Adrenal gland (tissue), 12 donors: Measurements from ENCODE around the gene CELF2. TPM values are rescaled to one million over a fixed set of nuclear protein-coding genes. Genes with fewer than 3 reads are reported as not detected.

ENCODE experiments used
- DNase-seq, 7 donors: peaks; one replicate each; pipeline ENCODE4 v3.0.0-alpha.2; 2019 to 2020
- H3K27ac ChIP-seq, 5 donors: fragments of 200-600 bp; sonication (generic) in 4 of 5; 1 replicate in 3 of 5; 2 replicates in 2 of 5; pipeline versions ENCODE4 v1.5.1 to v1.8.0; 2016 to 2020; ENCODE audit warnings: mild to moderate bottlenecking in 1 of 5
- H3K27me3 ChIP-seq: fragments of 200-600 bp; 2 replicates; pipeline ENCODE4 v1.8.0; 2021
- H3K36me3 ChIP-seq, 2 donors: fragments of 200-600 bp; replicated peaks in 1 of 2; 1 replicate in 1 of 2; 2 replicates in 1 of 2; pipeline versions ENCODE4 v1.5.1 to v1.8.0; 2018 to 2022
- H3K4me1 ChIP-seq, 2 donors: fragments of 200-600 bp; replicated peaks in 1 of 2; 1 replicate in 1 of 2; 2 replicates in 1 of 2; pipeline versions ENCODE4 v1.5.1 to v1.8.0; 2018 to 2021
- H3K4me3 ChIP-seq, 4 donors: fragments of 200-600 bp; sonication (generic) in 3 of 4; one replicate each; pipeline ENCODE4 v1.5.1; 2016 to 2018
- H3K9me3 ChIP-seq, 3 donors: fragments of 200-600 bp; sonication (generic) in 1 of 3; replicated peaks in 1 of 3; 1 replicate in 2 of 3; 2 replicates in 1 of 3; pipeline versions ENCODE4 v1.5.1 to v1.8.0; 2016 to 2021
- POLR2A ChIP-seq, 2 donors: fragments of 450-650 bp; IDR thresholded peaks; one replicate each; pipeline ENCODE4 v1.6.1; 2017; ENCODE audit warnings: antibody characterized with exemption in 2 of 2, mild to moderate bottlenecking in 2 of 2, moderate library complexity in 1 of 2
- WGBS, 4 donors: extraction: QIAGEN DNeasy Blood & Tissue Kit in 2 of 4; methylation state at CpG; one replicate each; pipeline versions ENCODE4 v1.1.5 to v1.1.7; 2013 to 2017; 5-methylcytosine and 5-hydroxymethylcytosine counted together
- intact Hi-C, 2 donors: fragments of 100-400 bp; cut with DNase I; formaldehyde crosslinking; loops; one replicate each; pipeline versions ENCODE4 v1.14.1 to v1.15.0; 2022 to 2023
- polyA plus RNA-seq, 3 donors: library from polyadenylated mRNA; stranded (reverse); fragments of 200-250 nt in 2 of 3; fragments of 350-450 nt in 1 of 3; fragmentation: Illumina TruSeq in 1 of 3; extraction: RNeasy Lipid Tissue Mini Kit (QIAGEN cat#74804) in 1 of 3; gene quantifications; one replicate each; pipeline ENCODE4 v1.2.3, GENCODE V29; 2013 to 2014
- total RNA-seq, 9 donors: library from RNA; depleted of rRNA in 4 of 9; stranded (reverse); fragments of >200 nt in 4 of 9; fragments of 120-200 nt in 1 of 9; fragmentation: NEBNext Ultra II Directional in 1 of 9; extraction: Animal tissue kit (Norgen Biotek cat#: 25700) in 1 of 9; gene quantifications; one replicate each; pipeline versions ENCODE4 v1.1.0 to v1.2.4, GENCODE V29; 2013 to 2023
- TF ChIP-seq, protein P1 (sequence below), 6 experiments: fragments of 450-650 bp in 4 of 6; fragments of 200-600 bp in 2 of 6; sonication (generic) in 1 of 6; IDR thresholded peaks; 1 replicate in 5 of 6; 2 replicates in 1 of 6; pipeline versions ENCODE4 v1.5.1 to v1.8.0; 2016 to 2021; ENCODE audit warnings: antibody characterized with exemption in 6 of 6, mild to moderate bottlenecking in 2 of 6, moderate library complexity in 1 of 6
- donor health status: healthy with polysubstance abuse.
- donor health status: Bipolar disorder and iron deficiency.
- donor health status: DM: yes; HTN: yes; CAD: no.
- donor health status: DM: no; HTN: no; CAD: no.
- donor health status: DM: no; HTN: no; CAD: no.
- donor health status: DM: yes; HTN: yes; CAD: no.

CELF2 gene
- total and polyA plus RNA-seq, 12 donors: 2.7 to 26.0 (median 10.3) TPM

- Histone ChIP-seq H3K4me1 (no peaks in the 10 kb centered on the region), H3K36me3 (no peaks in the 10 kb centered on the region), H3K9me3 (no peaks in the 10 kb centered on the region), H3K27ac (peak overlapping the region in 1 of 5 donors; percentile 42), H3K27me3 (peaks cover 7% of the 10 kb centered on the region), H3K4me3 (peak overlapping the region in 1 of 4 donors; percentile 11)
- intact Hi-C loops: no loop called here
- DNase-seq: no peak
- TF ChIP-seq, protein P1, sequence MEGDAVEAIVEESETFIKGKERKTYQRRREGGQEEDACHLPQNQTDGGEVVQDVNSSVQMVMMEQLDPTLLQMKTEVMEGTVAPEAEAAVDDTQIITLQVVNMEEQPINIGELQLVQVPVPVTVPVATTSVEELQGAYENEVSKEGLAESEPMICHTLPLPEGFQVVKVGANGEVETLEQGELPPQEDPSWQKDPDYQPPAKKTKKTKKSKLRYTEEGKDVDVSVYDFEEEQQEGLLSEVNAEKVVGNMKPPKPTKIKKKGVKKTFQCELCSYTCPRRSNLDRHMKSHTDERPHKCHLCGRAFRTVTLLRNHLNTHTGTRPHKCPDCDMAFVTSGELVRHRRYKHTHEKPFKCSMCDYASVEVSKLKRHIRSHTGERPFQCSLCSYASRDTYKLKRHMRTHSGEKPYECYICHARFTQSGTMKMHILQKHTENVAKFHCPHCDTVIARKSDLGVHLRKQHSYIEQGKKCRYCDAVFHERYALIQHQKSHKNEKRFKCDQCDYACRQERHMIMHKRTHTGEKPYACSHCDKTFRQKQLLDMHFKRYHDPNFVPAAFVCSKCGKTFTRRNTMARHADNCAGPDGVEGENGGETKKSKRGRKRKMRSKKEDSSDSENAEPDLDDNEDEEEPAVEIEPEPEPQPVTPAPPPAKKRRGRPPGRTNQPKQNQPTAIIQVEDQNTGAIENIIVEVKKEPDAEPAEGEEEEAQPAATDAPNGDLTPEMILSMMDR (IDR thresholded peaks at IDR 0.05): no peak
- no peak for TF ChIP-seq POLR2A (IDR thresholded peaks at IDR 0.05)
- WGBS, 4 donors: 62 to 69% (median 66%) methylated on average over 6 of the region's 6 CpGs
Measured at GRCh38 chr10:11168423-11169090, 150.9 kb downstream of the CELF2 start.

- Histone ChIP-seq H3K36me3 (no peaks in the 10 kb centered on the region), H3K4me3 (peak overlapping the region in 1 of 4 donors; percentile 17), H3K4me1 (no peaks in the 10 kb centered on the region), H3K27me3 (peaks cover 7% of the 10 kb centered on the region), H3K9me3 (no peaks in the 10 kb centered on the region), H3K27ac (peak overlapping the region in 2 of 5 donors; percentile 21 to 32)
- TF ChIP-seq, protein P1 (IDR thresholded peaks at IDR 0.05): no peak
- TF ChIP-seq POLR2A (IDR thresholded peaks at IDR 0.05): no peak
- DNase-seq: no peak
- intact Hi-C loops: no loop called here
- 78 to 86% (median 82%) methylated on average over 2 of the region's 2 CpGs for WGBS, 4 donors
Measured at GRCh38 chr10:11169976-11170375, 152.3 kb downstream of the CELF2 start.

DNA sequence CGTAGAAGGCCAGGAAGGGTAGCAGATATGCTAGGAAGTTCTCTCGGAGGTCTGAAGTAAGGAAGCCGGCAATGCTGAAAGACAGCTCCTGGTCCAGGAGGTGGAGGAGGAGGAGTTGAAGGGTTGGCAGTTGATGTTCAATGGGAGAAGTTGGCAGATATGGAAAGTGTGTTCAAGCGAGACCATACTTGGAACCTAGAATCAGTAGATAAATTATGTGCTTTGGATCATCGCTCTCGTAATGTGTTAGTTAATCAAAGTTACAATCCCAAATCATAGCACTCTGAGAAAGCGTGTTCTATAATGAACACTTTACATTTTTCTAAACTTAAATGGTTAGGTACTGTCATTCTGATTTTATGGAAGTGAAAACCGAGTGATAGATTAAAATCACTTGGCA, 152.9 kb downstream of the CELF2 start:
- intact Hi-C loops: no loop called here
- H3K4me1 ChIP-seq: no peaks in the 10 kb centered on the region
- H3K4me3 ChIP-seq: peak overlapping the region in 1 of 4 donors; percentile 17
- WGBS, 4 donors: 70 to 75% (median 74%) methylated on average over 8 of the region's 8 CpGs
- peaks cover 5% of the 10 kb centered on the region for H3K27me3 ChIP-seq
- no peaks in the 10 kb centered on the region for H3K9me3 ChIP-seq
- no peak for TF ChIP-seq POLR2A (IDR thresholded peaks at IDR 0.05)
- TF ChIP-seq, protein P1 (IDR thresholded peaks at IDR 0.05): no peak
- no peak for DNase-seq
- no peaks in the 10 kb centered on the region for H3K36me3 ChIP-seq
- peak overlapping the region in 2 of 5 donors; percentile 32 to 76 for H3K27ac ChIP-seq

- Histone ChIP-seq H3K9me3 (no peaks in the 10 kb centered on the region), H3K4me1 (no peaks in the 10 kb centered on the region), H3K36me3 (no peaks in the 10 kb centered on the region), H3K27ac (peak overlapping the region in 3 of 5 donors; percentile 15 to 80 (median 52)), H3K4me3 (no peak overlapping the region), H3K27me3 (no peaks in the 10 kb centered on the region)
- WGBS, 4 donors: 55 to 63% (median 59%) methylated on average over 8 of the region's 8 CpGs
- DNase-seq: no peak
- intact Hi-C loops: no loop called here
- TF ChIP-seq, protein P1 (IDR thresholded peaks at IDR 0.05): no peak
- peak in 1 of 2 donors; percentile 21 for TF ChIP-seq POLR2A (IDR thresholded peaks at IDR 0.05)
Measured at GRCh38 chr10:11170993-11171851, 153.6 kb downstream of the CELF2 start.
